SU-DHL-6 (cell line): ENCODE measurements around the gene APPBP2.

ENCODE experiments used
- H2AFZ ChIP-seq: fragments of 200-600 bp; sonication (generic); 2 replicates; pipeline ENCODE4 v1.6.1; 2014; ENCODE audit warnings: low read depth, mild to moderate bottlenecking, moderate library complexity, mixed read lengths, antibody characterized with exemption, low read length; ENCODE audit not compliant: severe bottlenecking
- H3F3A ChIP-seq: fragments of 200-600 bp; shearing (Covaris generic); 2 replicates; pipeline ENCODE4 v1.6.0; 2016; ENCODE audit warnings: antibody characterized with exemption, mild to moderate bottlenecking; ENCODE audit not compliant: insufficient read depth
- H3K27ac ChIP-seq: fragments of 200-600 bp; sonication (generic); 2 replicates; pipeline ENCODE4 v1.5.1; 2016; ENCODE audit warnings: low read depth, mild to moderate bottlenecking, low read length, moderate library complexity, mixed read lengths
- H3K27me3 ChIP-seq: fragments of 200-600 bp; sonication (generic), shearing (Covaris generic); 2 replicates; pipeline ENCODE4 v1.6.0; 2014; ENCODE audit warnings: mild to moderate bottlenecking, low read length
- H3K36me3 ChIP-seq: fragments of 200-600 bp; sonication (generic); 2 replicates; pipeline ENCODE4 v1.6.1; 2014; ENCODE audit warnings: mild to moderate bottlenecking, low read length, mixed read lengths
- H3K4me2 ChIP-seq: fragments of 300-600, 200-600 bp; shearing (Covaris generic), sonication (generic); 2 replicates; pipeline ENCODE4 v1.6.0; 2014; ENCODE audit warnings: low read length, low read depth, mild to moderate bottlenecking; ENCODE audit not compliant: poor library complexity, severe bottlenecking
- H3K4me3 ChIP-seq: fragments of 200-600 bp; sonication (generic); 2 replicates; pipeline ENCODE4 v1.5.1; 2014; ENCODE audit warnings: antibody characterized with exemption, low read length, mild to moderate bottlenecking, mixed read lengths; ENCODE audit not compliant: insufficient read depth, poor library complexity, severe bottlenecking
- H3K79me2 ChIP-seq: fragments of 200-600 bp; sonication (generic); 2 replicates; pipeline ENCODE4 v1.6.1; 2014; ENCODE audit warnings: mild to moderate bottlenecking, low read length, moderate library complexity; ENCODE audit not compliant: insufficient read depth
- H3K9ac ChIP-seq: fragments of 200-600 bp; sonication (generic); 2 replicates; pipeline ENCODE4 v1.7.0; 2014; ENCODE audit warnings: mild to moderate bottlenecking, low read length
- H3K9me2 ChIP-seq: fragments of 200-600 bp; sonication (generic); replicated peaks from 2 replicates; pipeline ENCODE4 v1.6.1; 2014; ENCODE audit warnings: low read length; ENCODE audit not compliant: insufficient read depth
- H3K9me3 ChIP-seq: fragments of 200-600 bp; sonication (generic); 2 replicates; pipeline ENCODE4 v1.6.1; 2014; ENCODE audit warnings: low read length, mixed read lengths; ENCODE audit not compliant: insufficient read depth
- H4K20me1 ChIP-seq: fragments of 200-600 bp; sonication (generic); 2 replicates; pipeline ENCODE4 v1.6.1; 2014; ENCODE audit warnings: low read depth, mild to moderate bottlenecking, antibody characterized with exemption, low read length, moderate library complexity, mixed read lengths
- EZH2phosphoT487 ChIP-seq: fragments of 200-600 bp; sonication (generic), shearing (Covaris generic); conservative IDR thresholded peaks from 2 replicates; pipeline ENCODE4 v1.6.1; 2018; ENCODE audit warnings: mild to moderate bottlenecking, antibody characterized with exemption, low read length, moderate library complexity, mixed read lengths
- TF ChIP-seq, protein P1 (sequence below): fragments of 200-600 bp; sonication (generic); IDR thresholded peaks from one replicate; pipeline ENCODE4 v1.5.1; 2017; ENCODE audit warnings: antibody characterized with exemption, mild to moderate bottlenecking, low read length, moderate library complexity; ENCODE audit not compliant: insufficient read depth, poor library complexity, severe bottlenecking

APPBP2 gene

DNA sequence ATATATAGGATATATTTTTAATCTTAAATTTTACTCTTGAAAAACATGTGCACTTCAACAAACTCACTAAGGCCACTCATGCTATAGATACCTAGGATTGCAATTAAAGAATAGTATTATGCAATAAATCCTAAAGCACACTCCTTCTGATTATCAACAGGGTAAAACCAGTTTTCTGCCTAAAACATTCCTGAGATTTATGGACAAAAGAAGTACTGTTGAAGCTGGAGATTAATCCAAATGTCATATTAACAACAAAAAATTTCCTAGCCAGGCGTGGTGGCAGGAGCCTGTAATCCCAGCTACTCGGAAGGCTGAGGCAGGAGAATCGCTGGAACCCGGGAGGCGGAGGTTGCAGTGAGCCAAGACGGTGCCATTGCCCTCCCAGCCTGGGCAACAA lies 82.3 kb downstream of the APPBP2 start:
- H4K20me1 ChIP-seq = no peaks in the 10 kb centered on the region
- H2AFZ ChIP-seq = no peak overlapping the region
- H3K9me2 ChIP-seq = no peaks in the 10 kb centered on the region
- no peaks in the 10 kb centered on the region for H3K27me3 ChIP-seq
- no peaks in the 10 kb centered on the region for H3K9me3 ChIP-seq
- H3K27ac ChIP-seq = no peak overlapping the region
- no peaks in the 10 kb centered on the region for H3F3A ChIP-seq
- no peak overlapping the region for H3K4me3 ChIP-seq
- H3K36me3 ChIP-seq = peaks cover 10% of the 10 kb centered on the region; the same call in 1 of the 2 replicates
- H3K79me2 ChIP-seq = no peaks in the 10 kb centered on the region
- no peak for TF ChIP-seq EZH2phosphoT487
- TF ChIP-seq, protein P1, sequence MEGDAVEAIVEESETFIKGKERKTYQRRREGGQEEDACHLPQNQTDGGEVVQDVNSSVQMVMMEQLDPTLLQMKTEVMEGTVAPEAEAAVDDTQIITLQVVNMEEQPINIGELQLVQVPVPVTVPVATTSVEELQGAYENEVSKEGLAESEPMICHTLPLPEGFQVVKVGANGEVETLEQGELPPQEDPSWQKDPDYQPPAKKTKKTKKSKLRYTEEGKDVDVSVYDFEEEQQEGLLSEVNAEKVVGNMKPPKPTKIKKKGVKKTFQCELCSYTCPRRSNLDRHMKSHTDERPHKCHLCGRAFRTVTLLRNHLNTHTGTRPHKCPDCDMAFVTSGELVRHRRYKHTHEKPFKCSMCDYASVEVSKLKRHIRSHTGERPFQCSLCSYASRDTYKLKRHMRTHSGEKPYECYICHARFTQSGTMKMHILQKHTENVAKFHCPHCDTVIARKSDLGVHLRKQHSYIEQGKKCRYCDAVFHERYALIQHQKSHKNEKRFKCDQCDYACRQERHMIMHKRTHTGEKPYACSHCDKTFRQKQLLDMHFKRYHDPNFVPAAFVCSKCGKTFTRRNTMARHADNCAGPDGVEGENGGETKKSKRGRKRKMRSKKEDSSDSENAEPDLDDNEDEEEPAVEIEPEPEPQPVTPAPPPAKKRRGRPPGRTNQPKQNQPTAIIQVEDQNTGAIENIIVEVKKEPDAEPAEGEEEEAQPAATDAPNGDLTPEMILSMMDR = no peak
- H3K4me2 ChIP-seq = no peak overlapping the region
- H3K9ac ChIP-seq = no peak overlapping the region

DNA sequence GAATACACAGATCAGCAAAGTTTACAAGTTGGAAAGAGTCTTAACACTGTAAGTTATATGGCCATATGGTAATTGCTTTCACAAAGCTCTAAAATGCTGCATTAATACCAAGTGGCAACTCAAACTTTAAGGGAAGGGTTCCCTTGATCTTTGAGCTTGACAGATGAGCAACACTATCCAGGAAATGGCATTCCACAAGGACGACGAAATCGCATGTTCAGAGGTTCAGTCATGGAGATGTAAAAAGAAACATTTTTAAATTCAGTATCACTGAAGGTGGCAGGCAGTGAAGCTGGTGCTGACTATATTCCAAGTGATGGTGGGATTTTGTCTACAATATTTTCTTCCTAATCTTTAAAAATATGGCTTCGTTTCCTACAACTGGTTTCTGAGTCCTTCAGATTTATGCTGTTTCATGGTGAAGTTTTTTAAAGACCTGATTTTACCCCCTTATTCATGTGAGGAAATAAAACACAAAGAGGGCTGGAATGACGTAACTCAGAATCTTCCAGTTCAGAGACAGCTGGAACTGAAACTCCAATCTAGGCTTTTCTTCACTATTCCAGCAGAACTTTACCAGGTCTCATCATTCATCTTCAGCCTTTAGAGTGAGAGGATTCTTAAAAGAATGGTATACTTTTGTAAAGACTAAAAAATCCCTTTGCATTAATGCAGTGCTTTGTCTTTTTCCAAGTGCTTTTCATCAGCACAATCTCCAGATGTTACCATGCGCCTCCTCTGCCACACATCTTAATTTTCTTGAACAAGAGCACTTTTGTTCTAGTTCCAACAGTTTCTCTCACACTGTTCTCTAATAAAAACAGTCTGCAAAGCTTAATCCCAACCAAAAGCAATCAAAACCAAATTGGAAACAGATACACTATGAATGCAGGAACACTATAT lies 83.5 kb downstream of the APPBP2 start:
- H3K4me2 ChIP-seq = no peak overlapping the region
- no peaks in the 10 kb centered on the region for H3K9me2 ChIP-seq
- H3K27ac ChIP-seq = no peak overlapping the region
- TF ChIP-seq, protein P1 = no peak
- TF ChIP-seq EZH2phosphoT487 = no peak
- no peaks in the 10 kb centered on the region for H4K20me1 ChIP-seq
- H3K27me3 ChIP-seq = no peaks in the 10 kb centered on the region
- H3K9ac ChIP-seq = no peak overlapping the region
- H3K9me3 ChIP-seq = no peaks in the 10 kb centered on the region
- H3K36me3 ChIP-seq = peaks cover 10% of the 10 kb centered on the region; the same call in 1 of the 2 replicates
- H3K4me3 ChIP-seq = no peak overlapping the region
- H3K79me2 ChIP-seq = no peaks in the 10 kb centered on the region
- H3F3A ChIP-seq = no peaks in the 10 kb centered on the region
- no peak overlapping the region for H2AFZ ChIP-seq

DNA sequence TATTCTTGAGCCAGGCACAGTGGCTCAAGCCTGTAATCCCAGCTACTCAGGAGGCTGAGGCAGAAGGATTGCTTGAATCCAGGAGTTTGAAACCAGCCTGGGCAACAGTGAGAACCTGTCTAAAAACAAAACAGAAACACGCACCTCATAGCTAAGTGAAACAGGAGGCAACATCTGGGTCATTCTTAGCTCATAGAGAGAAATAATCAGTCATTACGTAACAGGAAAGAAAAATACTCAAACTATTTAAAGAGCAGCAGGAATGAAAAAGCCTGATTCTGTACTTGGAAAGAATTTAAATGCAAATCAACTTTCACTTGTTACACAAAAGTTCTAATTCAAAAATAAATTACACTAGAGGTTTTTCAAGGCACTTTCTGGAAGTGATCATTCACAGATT lies 86.5 kb downstream of the APPBP2 start:
- no peaks in the 10 kb centered on the region for H3K79me2 ChIP-seq
- no peak overlapping the region for H3K9ac ChIP-seq
- TF ChIP-seq EZH2phosphoT487 = no peak
- TF ChIP-seq, protein P1 = no peak
- no peaks in the 10 kb centered on the region for H3K9me3 ChIP-seq
- no peak overlapping the region for H3K4me3 ChIP-seq
- H3K4me2 ChIP-seq = no peak overlapping the region
- H3K27ac ChIP-seq = no peak overlapping the region
- H2AFZ ChIP-seq = no peak overlapping the region
- no peaks in the 10 kb centered on the region for H3K9me2 ChIP-seq
- H3F3A ChIP-seq = no peaks in the 10 kb centered on the region
- H3K36me3 ChIP-seq = no peaks in the 10 kb centered on the region
- H3K27me3 ChIP-seq = no peaks in the 10 kb centered on the region
- no peaks in the 10 kb centered on the region for H4K20me1 ChIP-seq
